ENCODE measurements around the gene ITPK1. TPM values are rescaled to one million over a fixed set of nuclear protein-coding genes. Genes with fewer than 3 reads are reported as not detected.
"Not testable (repeated sequence)": the region's sequence is repeated elsewhere in the genome, so short reads cannot be mapped to it uniquely, and the experiment has no call there.

Gene ITPK1
- polyA plus RNA-seq, 2 of the 4 experiments (the other 2 are of a cell fraction), result 46.2 to 47.0 TPM

- ChIA-PET POLR2A (no interaction called here), CTCF (interaction anchor here (1.3 kb wide), 1 partner anchor 50 kb away, joined by 4 read pairs; no protein-coding TSS in a partner anchor)
- Histone ChIP-seq H3K9me3 (no peaks in the 10 kb centered on the region), H3K4me3 (no peak overlapping the region), H3K4me1 (peaks cover 22% of the 10 kb centered on the region), H3K27ac (0 out of 6 replicates have a peak overlapping the region, but pooled peaks of 1 of the 2 experiments have one; percentile 2), H3K4me2 (no peak overlapping the region)
- WGBS (ENCODE audit: missing lambda C conversion rate), result 89% methylated on average over 10 of the region's 10 CpGs
- FAIRE-seq (no peak), ATAC-seq (no peak), DNase-seq (ENCODE audit: low read depth in 1 of 2, low spot score in 1 of 2) (no peak)
- TF ChIP-seq TFCP2L1 (CRISPR knock-in tag; IDR thresholded peaks at IDR 0.05) (no peak), ESRRA (IDR thresholded peaks at IDR 0.05; ENCODE audit: borderline replicate concordance, low read length) (no peak), JUN (IDR thresholded peaks at IDR 0.05) (no peak), CEBPB (IDR thresholded peaks at IDR 0.05) (no peak), GATA3 (IDR thresholded peaks at IDR 0.05; ENCODE audit: borderline replicate concordance) (no peak), SREBF2 (IDR thresholded peaks at IDR 0.05) (no peak), MAX (IDR thresholded peaks at IDR 0.05) (no peak), RCOR1 (IDR thresholded peaks at IDR 0.05; ENCODE audit: low read depth, low read length) (no peak), NFE2L2 (conservative IDR thresholded peaks at IDR 0.05; ENCODE audit: low read length) (no peak), NPAS2 (CRISPR knock-in tag; IDR thresholded peaks at IDR 0.05; ENCODE audit: borderline replicate concordance) (no peak), POLR2AphosphoS2 (conservative IDR thresholded peaks at IDR 0.05; ENCODE audit: low read length) (no peak), CHD2 (IDR thresholded peaks at IDR 0.05; ENCODE audit: low read length, partially characterized antibody) (no peak), POLR2A (IDR thresholded peaks at IDR 0.05; ENCODE audit: low read length) (no peak), RFX5 (IDR thresholded peaks at IDR 0.05) (no peak), ZFP36 (IDR thresholded peaks at IDR 0.05; ENCODE audit: borderline replicate concordance, partially characterized antibody) (no peak), EP300 (IDR thresholded peaks at IDR 0.05) (no peak)
- TF ChIP-seq, protein P1, sequence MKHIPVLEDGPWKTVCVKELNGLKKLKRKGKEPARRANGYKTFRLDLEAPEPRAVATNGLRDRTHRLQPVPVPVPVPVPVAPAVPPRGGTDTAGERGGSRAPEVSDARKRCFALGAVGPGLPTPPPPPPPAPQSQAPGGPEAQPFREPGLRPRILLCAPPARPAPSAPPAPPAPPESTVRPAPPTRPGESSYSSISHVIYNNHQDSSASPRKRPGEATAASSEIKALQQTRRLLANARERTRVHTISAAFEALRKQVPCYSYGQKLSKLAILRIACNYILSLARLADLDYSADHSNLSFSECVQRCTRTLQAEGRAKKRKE (CRISPR knock-in tag; IDR thresholded peaks at IDR 0.05; ENCODE audit: low read depth), result no peak
- TF ChIP-seq, protein P2, sequence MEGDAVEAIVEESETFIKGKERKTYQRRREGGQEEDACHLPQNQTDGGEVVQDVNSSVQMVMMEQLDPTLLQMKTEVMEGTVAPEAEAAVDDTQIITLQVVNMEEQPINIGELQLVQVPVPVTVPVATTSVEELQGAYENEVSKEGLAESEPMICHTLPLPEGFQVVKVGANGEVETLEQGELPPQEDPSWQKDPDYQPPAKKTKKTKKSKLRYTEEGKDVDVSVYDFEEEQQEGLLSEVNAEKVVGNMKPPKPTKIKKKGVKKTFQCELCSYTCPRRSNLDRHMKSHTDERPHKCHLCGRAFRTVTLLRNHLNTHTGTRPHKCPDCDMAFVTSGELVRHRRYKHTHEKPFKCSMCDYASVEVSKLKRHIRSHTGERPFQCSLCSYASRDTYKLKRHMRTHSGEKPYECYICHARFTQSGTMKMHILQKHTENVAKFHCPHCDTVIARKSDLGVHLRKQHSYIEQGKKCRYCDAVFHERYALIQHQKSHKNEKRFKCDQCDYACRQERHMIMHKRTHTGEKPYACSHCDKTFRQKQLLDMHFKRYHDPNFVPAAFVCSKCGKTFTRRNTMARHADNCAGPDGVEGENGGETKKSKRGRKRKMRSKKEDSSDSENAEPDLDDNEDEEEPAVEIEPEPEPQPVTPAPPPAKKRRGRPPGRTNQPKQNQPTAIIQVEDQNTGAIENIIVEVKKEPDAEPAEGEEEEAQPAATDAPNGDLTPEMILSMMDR (IDR thresholded peaks at IDR 0.05), result no peak
Observed at GRCh38 chr14:93062890-93063289, 52.8 kb downstream of the ITPK1 start.

DNA sequence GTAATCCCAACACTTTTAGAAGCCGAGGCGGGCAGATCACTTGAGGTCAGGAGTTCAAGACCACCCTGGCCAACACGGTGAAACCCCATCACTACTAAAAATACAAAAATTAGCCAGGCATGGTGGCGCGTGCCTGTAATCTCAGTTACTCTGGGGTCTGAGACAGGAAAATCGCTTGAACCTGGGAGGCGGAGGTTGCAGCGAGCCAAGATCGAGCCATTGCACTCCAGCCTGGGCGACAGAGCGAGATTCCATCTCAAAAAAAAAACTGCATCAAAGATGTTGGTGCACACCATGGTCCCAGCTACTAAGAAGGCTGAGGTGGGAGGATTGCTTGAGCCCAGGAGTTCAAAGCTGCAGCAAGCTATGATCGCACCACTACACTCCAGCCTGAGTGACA lies 53.7 kb downstream of the ITPK1 start:
- 92% methylated on average over 12 of the region's 12 CpGs for WGBS (ENCODE audit: missing lambda C conversion rate)
- H3K4me2 ChIP-seq; H3K4me3 ChIP-seq; DNase-seq (ENCODE audit: low read depth in 1 of 2, low spot score in 1 of 2); FAIRE-seq; H3K27ac ChIP-seq; POLR2A ChIA-PET; H3K9me3 ChIP-seq; ATAC-seq: not testable (repeated sequence)
- H3K4me1 ChIP-seq, result peaks cover 31% of the 10 kb centered on the region
- CTCF ChIA-PET, result interaction anchor here (2.1 kb wide), 1 partner anchor 14 kb away, joined by 6 read pairs; no protein-coding TSS in a partner anchor

GRCh38 chr14:93061380-93062012 lies 54.2 kb downstream of the ITPK1 start:
- ATAC-seq (no peak), DNase-seq (ENCODE audit: low read depth in 1 of 2, low spot score in 1 of 2) (no peak), FAIRE-seq (no peak)
- H3K4me1 ChIP-seq, result peaks cover 36% of the 10 kb centered on the region
- H3K4me2 ChIP-seq, result no peak overlapping the region
- H3K27ac ChIP-seq, result no peak overlapping the region
- no peak overlapping the region for H3K4me3 ChIP-seq
- no peaks in the 10 kb centered on the region for H3K9me3 ChIP-seq
- 90% methylated on average over 4 of the region's 4 CpGs for whole genome bisulfite sequencing (ENCODE audit: missing lambda C conversion rate)
- CTCF ChIA-PET, result interaction anchor here (2.1 kb wide), 1 partner anchor 13 kb away, joined by 6 read pairs; no protein-coding TSS in a partner anchor
- POLR2A ChIA-PET, result no interaction called here
- TF ChIP-seq CBX8 (IDR thresholded peaks at IDR 0.05), result no peak
- TF ChIP-seq FOSL2 (IDR thresholded peaks at IDR 0.05), result no peak
- no peak for TF ChIP-seq FOSL2 (CRISPR knock-in tag; IDR thresholded peaks at IDR 0.05)
- no peak for TF ChIP-seq PBX3 (IDR thresholded peaks at IDR 0.05)
- TF ChIP-seq CHD2 (IDR thresholded peaks at IDR 0.05; ENCODE audit: low read length, partially characterized antibody), result no peak
- TF ChIP-seq, protein P1 (CRISPR knock-in tag; IDR thresholded peaks at IDR 0.05; ENCODE audit: low read depth), result no peak
- no peak for TF ChIP-seq ESRRA (IDR thresholded peaks at IDR 0.05; ENCODE audit: borderline replicate concordance, low read length)
- no peak for TF ChIP-seq MAFK (IDR thresholded peaks at IDR 0.05; ENCODE audit: partially characterized antibody)
- TF ChIP-seq HDAC2 (IDR thresholded peaks at IDR 0.05), result no peak
- no peak for TF ChIP-seq HOXB13 (CRISPR knock-in tag; IDR thresholded peaks at IDR 0.05; ENCODE audit: low read depth)
- TF ChIP-seq NPAS2 (CRISPR knock-in tag; IDR thresholded peaks at IDR 0.05; ENCODE audit: borderline replicate concordance), result no peak
